NOMO-1 treated with dmso at 0.1 percent for 144 hours (cell line): ENCODE data around the gene PWP1.
A peak's percentile ranks its signal among the peaks of the same experiment; 100 is the strongest.
"Not testable (repeated sequence)": the region's sequence is repeated elsewhere in the genome, so short reads cannot be mapped to it uniquely, and the experiment has no call there.

Experiments
- DNase-seq: peaks from one replicate; lab custom pipeline; 2025; ENCODE audit not compliant: unreplicated experiment; lab: John Stamatoyannopoulos, UW

PWP1 gene

GRCh38 chr12:107667464-107667863 lies 18.1 kb upstream of the PWP1 start:
- no peak for DNase-seq

DNA sequence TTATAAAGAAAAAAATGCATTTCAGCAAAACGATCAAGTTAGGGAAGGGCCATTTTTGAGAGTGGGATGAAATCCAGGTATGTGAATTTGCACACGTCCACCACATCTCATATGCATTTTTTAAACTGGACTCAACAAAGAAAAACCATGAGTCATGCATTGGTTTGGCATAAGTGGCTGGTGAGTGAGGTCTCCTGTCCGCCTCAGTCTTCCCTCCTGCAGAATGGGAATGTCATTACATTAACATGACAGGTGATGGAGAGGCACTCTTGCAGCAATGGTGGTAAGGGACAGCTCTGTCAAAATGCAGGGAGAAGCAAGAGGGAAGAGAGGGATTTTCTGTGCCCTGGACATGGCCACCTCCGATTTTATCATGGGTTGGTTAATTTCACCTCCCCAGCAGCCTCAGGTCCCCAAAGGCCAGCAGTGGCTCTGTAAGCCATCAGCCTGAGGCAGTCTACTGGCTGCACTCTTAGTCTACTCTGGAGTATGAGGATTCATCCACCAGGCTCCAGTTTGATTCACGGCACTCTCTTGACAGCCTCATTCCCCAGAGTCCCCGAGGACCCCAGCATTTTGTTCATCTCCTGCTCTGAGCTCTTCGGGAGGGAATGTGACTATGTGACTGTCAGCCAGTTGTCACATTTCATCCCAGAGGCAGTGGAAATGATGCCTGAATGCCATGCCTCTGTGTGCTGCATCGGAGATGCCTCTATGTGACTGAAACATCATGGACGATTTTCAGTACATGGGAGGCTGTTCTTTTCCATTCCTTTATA lies 17.1 kb upstream of the PWP1 start:
- DNase-seq, result no peak

GRCh38 chr12:107669946-107670345 lies 15.7 kb upstream of the PWP1 start:
- no peak for DNase-seq

DNA sequence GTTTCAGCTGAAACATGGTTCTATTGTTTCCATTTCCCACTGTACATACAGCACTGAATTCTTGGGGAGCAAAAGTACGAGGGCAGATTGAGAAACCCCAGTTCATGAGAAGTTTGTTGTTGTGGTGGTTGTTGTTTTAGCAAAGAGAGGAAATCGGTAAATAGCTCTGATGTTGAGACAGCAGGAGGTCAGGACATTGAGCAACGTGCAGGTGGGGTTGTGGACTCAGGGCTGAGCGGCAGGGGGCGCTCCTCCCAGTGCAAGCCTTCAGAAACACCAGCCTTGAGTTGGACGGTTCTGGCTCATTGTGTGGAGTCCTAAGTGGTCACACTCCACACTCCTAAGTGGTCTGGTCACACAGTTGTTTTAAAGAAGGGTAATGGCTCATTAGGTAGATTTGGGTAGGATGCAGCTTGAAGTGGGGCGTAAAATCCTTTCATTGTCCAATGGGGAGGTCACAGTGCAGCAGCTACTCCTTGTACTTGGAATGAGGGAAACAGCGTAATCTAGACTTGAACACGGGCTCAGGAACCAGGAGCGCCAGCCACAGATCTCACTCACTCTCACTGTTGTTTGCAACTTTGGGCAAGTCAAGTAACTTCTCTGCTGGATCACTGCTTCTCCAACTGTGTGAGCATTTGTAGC lies 14.5 kb upstream of the PWP1 start:
- DNase-seq, result peak; percentile 56

DNA sequence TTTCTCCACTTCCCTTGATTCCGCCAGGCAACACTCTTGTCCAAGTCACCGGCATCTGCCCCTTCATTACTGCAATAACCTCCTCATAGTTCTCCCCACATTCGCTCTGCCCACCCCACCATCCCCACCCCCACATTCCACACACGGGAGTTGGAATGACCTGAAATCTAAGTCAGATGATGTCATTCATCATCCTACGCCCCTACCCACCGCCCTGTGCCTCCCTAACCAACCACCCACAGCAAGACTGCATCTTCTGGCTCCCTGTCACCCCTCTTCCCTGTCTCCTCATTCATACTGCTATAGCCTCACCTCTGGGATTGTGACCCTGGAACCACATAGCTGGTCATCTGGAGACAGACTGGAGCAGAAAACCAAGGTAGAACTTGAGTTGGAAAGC lies 7.9 kb upstream of the PWP1 start:
- no peak for DNase-seq

DNA sequence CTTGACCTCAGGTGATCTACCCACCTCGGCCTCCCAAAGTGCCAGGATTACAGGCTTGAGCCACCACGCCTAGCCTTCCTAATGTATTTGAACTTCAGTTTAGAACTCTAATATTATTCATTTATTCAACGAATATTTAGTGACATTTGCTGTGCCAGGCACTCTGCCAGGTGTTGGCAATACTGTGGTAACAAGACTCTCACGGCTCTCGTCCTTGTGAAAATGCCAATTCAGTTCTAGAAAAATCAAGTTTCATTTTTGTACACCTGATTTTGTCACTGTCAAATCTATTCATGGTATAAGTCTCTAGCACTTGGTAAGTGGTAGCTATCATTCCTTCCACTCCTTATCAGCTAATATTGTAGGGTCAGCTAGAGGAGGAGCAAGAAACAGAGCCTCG lies 6.3 kb upstream of the PWP1 start:
- DNase-seq, result no peak

- no peak for DNase-seq
Observed at GRCh38 chr12:107681455-107681835, 4.2 kb upstream of the PWP1 start.

- no peak for DNase-seq
Observed at GRCh38 chr12:107681836-107682820, 3.5 kb upstream of the PWP1 start.

DNA sequence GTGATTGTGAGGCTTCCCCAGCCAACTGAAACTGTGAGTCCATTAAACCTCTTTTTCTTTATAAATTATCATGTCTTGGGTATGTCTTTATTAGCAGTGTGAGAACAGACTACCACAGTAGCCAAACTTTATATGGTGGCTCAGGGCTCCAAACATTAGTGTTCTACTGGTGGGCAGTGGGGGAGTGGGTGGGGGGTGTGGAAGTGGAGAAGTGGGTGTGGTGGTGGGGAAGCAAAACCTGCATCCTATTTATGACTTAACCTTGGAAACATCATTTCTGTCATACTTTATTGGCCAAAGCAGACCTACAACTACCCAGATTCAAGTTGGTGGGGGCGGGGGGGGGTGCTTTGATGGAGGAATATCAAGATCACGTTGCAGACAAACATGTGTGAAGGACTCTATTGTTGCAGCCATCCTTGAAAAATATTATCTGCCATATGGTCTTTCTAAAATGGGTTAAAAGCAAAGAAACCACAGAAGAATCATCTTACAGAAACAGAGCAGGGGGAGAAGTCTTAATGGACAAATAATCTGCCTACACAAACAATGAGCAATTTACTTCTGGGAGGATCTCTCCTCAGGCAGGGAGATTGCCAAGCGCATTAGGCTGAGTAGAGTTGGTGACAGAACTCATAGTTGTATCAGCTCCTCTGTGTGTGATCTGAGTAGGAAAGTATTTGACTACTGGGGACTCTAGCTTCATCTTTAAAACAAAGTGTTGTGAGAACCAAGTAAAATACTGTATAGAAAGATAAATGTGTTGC lies 1.4 kb upstream of the PWP1 start:
- DNase-seq, result no peak

- DNase-seq, result no peak
Observed at GRCh38 chr12:107684990-107685359, 624 bp upstream of the PWP1 start.

- DNase-seq, result not testable (repeated sequence)
Observed at GRCh38 chr12:107695772-107696171, 10.2 kb downstream of the PWP1 start.

GRCh38 chr12:107702106-107702505 lies 16.5 kb downstream of the PWP1 start:
- no peak for DNase-seq

DNA sequence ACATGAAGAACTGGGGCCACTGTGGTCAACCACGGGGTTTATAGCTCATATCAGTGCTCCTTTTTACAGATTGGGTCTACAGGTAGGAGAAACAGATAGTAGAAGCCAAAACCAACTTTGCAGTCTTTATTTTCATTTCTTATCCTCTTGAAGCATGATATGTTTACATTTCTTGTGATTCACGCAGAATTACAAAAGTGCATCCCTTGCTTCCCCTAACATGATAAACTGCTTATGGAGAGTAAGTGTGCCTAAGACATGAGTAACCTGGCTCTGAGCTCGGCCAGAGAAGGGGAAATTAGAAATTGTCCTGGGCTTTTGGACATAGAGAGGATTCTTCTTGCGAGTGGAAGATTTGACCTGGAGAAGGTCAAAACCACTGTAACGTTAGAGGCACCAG lies 18.4 kb downstream of the PWP1 start:
- no peak for DNase-seq

DNA sequence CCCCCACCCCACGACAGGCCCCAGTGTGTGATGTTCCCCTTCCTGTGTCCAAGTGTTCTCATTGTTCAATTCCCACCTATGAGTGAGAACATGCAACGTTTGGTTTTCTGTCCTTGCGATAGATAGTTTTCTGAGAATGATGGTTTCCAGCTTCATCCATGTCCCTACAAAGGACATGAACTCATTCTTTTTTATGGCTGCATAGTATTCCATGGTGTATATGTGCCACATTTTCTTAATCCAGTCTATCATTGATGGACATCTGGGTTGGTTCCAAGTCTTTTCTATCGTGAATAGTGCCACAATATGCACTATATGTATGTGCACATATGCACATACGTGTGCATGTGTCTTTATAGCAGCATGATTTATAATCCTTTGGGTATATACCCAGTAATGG lies 19.9 kb downstream of the PWP1 start:
- DNase-seq, result not testable (repeated sequence)

DNA sequence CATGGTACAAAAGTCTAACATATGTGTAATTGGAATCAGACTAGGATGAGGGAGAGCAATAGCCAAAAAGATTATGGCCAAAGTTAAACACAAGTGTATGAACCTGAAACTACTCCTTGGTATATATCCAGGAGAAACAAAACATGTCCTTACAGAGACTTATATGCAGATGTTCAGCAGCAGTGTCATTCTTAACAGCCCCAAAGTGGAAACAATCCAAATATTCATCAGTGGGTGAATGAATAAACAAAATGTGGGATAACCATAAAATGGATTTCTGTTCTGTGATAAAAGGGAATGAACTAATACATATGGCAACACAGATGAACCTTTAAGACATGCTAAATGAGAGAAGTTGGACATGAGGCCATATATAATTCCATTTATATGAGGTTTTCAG lies 30.2 kb downstream of the PWP1 start:
- DNase-seq, result no peak

DNA sequence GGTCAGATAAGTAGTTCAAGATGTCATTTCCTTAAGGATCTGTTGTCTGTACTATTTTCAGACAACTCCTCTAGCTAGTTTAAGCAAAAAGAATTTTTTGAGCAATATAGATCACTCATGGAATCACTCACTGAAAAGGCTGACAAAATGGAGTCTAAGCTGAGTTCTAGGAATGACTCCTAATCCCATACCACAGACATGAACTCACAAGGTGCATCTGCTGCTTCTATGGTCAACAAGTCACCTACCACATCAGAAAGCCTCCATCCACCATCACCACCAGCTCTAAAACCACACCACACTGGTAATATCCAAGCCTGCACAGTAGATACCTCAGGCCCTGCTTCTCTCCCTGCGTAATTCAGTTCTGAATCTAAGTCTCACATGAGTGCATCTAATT lies 33.0 kb downstream of the PWP1 start:
- no peak for DNase-seq

DNA sequence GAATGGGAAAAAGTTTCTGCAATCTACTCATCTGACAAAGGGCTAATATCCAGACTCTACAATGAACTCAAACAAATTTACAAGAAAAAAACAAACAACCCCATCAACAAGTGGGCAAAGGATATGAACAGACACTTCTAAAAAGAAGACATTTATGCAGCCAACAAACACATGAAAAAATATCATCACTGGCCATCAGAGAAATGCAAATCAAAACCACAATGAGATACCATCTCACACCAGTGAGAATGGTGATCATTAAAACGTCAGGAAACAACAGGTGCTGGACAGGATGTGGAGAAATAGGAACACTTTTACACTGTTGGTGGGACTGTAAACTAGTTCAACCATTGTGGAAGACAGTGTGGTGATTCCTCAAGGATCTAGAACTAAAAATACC lies 41.7 kb downstream of the PWP1 start:
- DNase-seq, result not testable (repeated sequence)

DNA sequence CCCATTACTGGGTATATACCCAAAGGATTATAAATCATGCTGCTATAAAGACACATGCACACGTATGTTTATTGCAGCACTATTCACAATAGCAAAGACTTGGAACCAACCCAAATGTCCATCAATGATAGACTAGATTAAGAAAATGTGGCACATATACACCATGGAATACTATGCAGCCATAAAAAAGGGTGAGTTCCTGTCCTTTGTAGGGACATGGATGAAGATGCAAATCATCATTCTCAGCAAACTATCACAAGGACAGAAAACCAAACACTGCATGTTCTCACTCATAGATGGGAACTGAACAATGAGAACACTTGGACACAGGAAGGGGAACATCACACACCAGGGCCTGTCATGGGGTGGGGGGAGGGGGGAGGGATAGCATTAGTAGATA lies 42.1 kb downstream of the PWP1 start:
- not testable (repeated sequence) for DNase-seq

GRCh38 chr12:107730618-107731341 lies 45.2 kb downstream of the PWP1 start:
- DNase-seq, result no peak

- no peak for DNase-seq
Observed at GRCh38 chr12:107731366-107731765, 45.8 kb downstream of the PWP1 start.
